Hair follicular keratinocyte (primary cell): ENCODE results near the gene EML1. TPM values are rescaled to one million over a fixed set of nuclear protein-coding genes. Genes with fewer than 3 reads are reported as not detected.

ENCODE experiments used
- total RNA-seq: library from RNA; depleted of rRNA; stranded (reverse); fragments of >200 nt; gene quantifications from 2 replicates; pipeline ENCODE4 v1.2.3, GENCODE V29; 2015

The EML1 gene, protein sequence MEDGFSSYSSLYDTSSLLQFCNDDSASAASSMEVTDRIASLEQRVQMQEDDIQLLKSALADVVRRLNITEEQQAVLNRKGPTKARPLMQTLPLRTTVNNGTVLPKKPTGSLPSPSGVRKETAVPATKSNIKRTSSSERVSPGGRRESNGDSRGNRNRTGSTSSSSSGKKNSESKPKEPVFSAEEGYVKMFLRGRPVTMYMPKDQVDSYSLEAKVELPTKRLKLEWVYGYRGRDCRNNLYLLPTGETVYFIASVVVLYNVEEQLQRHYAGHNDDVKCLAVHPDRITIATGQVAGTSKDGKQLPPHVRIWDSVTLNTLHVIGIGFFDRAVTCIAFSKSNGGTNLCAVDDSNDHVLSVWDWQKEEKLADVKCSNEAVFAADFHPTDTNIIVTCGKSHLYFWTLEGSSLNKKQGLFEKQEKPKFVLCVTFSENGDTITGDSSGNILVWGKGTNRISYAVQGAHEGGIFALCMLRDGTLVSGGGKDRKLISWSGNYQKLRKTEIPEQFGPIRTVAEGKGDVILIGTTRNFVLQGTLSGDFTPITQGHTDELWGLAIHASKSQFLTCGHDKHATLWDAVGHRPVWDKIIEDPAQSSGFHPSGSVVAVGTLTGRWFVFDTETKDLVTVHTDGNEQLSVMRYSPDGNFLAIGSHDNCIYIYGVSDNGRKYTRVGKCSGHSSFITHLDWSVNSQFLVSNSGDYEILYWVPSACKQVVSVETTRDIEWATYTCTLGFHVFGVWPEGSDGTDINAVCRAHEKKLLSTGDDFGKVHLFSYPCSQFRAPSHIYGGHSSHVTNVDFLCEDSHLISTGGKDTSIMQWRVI
- 0.86 and 2.2 TPM in 2 replicates for total RNA-seq

DNA sequence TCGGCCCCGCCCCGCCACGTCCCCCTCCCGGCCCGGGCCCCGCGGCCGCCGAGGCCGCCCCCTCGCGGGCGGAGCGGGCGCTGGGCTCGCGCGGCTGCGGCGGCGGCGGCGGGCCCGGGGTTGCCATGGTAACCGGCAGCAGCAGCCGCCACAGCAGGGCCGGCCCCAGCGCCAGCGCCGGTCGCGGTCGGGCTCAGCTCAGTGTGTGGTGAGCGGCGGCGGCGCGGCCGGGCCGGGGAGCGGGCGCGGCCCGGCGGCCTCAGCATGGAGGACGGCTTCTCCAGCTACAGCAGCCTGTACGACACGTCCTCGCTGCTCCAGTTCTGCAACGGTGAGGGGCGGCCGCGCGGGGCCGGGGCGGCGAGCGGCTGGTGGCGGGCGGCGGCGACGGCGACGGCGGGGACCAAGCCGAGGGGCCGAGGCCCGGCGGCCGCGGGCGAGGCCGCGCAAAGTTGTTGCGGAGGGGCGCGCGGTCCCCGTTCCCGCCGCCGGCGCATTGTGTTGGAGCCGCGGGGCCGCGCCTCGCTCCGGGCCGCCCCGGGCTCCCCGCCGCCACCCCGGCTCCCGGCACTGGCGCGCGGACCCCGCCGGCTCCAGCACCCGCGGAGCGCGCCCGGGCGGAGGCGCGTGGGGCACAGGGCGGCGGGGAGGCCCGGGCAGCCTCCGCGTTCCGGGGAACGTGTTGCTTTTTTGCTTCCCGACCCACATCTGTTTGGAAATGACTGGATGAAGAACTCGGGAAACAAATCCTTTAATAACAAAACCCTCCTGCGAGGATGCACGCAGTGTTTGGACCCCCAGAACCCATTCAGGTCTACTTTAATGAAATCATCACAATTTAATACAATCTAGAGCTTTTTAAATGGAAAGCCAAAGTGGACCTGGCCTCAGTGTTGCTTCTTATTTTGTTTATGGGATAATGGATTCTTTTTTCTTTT is at the start of gene EML1:
Gene EML1, plus strand, starts transcription at position 201 of the 938 bp plus-strand sequence. Its CDS starts 64 bp downstream, at position 265.

Other genes starting within 250 kb of the EML1 start
- 25.2 and 29.9 TPM in 2 replicates for gene CCDC85C, start 189.2 kb upstream of the EML1 start, total RNA-seq
- gene HHIPL1, start 148.3 kb upstream of the EML1 start, total RNA-seq = 0.23 and 1.6 TPM in 2 replicates
- not detected in 2 replicates for gene CYP46A1, start 109.1 kb upstream of the EML1 start, total RNA-seq